ENCODE data around the gene BANP.

DNA sequence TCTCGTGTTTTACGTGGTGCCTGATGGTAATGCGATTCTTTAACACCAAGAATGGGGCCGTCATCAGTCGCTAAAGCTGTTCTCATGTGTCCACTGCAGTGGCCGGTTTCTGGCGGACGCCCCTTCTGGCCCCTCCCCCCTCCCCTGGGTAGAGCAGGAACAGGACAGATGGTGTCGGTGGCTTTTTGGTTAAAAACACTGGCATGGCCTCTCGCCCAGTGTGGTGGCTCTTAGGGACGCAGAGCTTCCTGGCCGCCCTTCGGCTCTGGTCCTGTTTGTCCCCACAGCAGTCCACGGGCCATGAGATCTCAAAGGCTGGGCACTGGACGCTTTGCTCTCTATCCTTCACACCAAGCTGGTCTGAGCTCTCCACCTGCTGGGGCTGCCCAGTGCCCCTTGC, 151.8 kb downstream of the BANP start:
- TF ChIP-seq, protein P1, sequence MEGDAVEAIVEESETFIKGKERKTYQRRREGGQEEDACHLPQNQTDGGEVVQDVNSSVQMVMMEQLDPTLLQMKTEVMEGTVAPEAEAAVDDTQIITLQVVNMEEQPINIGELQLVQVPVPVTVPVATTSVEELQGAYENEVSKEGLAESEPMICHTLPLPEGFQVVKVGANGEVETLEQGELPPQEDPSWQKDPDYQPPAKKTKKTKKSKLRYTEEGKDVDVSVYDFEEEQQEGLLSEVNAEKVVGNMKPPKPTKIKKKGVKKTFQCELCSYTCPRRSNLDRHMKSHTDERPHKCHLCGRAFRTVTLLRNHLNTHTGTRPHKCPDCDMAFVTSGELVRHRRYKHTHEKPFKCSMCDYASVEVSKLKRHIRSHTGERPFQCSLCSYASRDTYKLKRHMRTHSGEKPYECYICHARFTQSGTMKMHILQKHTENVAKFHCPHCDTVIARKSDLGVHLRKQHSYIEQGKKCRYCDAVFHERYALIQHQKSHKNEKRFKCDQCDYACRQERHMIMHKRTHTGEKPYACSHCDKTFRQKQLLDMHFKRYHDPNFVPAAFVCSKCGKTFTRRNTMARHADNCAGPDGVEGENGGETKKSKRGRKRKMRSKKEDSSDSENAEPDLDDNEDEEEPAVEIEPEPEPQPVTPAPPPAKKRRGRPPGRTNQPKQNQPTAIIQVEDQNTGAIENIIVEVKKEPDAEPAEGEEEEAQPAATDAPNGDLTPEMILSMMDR (IDR thresholded peaks at IDR 0.05) = no peak
- TF ChIP-seq POLR2A (IDR thresholded peaks at IDR 0.05) = no peak
